Stimulated activated CD4-positive, alpha-beta T cell treated with anti-CD3 and anti-CD28 coated beads, TNF-alpha, amount 100 ng/mL, for 1 hour (primary cell): ENCODE results near the gene ATP8A2.
"Not testable (repeated sequence)": the region's sequence is repeated elsewhere in the genome, so short reads cannot be mapped to it uniquely, and the experiment has no call there.

ENCODE experiments used
- DNase-seq, 3 donors: peaks; one replicate each; pipeline ENCODE4 v3.0.0-alpha.2; 2020; ENCODE audit warnings: low read depth in 3 of 3, low spot score in 1 of 3

ATP8A2 gene

GRCh38 chr13:25761041-25761440, 389.3 kb downstream of the ATP8A2 start:
- DNase-seq: no peak

DNA sequence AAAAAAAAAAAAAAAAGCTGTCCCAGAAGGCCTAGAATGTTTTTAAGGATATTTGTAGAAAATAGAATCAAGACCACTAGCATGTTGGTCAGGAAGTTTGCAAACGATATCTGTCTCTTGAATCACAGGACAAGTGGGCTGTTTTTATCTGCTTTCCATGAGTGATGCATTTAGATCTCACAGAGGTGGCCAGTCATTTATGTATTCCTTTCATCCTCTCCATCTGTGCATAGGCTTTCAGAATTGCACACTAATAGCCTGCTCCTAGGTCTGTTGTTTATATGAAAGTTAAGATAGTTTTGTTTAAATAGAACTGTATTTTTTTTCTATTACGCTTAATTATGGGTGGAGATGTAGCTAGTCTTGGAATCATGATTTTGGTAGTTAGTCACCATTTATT, 390.5 kb downstream of the ATP8A2 start:
- DNase-seq: no peak

DNA sequence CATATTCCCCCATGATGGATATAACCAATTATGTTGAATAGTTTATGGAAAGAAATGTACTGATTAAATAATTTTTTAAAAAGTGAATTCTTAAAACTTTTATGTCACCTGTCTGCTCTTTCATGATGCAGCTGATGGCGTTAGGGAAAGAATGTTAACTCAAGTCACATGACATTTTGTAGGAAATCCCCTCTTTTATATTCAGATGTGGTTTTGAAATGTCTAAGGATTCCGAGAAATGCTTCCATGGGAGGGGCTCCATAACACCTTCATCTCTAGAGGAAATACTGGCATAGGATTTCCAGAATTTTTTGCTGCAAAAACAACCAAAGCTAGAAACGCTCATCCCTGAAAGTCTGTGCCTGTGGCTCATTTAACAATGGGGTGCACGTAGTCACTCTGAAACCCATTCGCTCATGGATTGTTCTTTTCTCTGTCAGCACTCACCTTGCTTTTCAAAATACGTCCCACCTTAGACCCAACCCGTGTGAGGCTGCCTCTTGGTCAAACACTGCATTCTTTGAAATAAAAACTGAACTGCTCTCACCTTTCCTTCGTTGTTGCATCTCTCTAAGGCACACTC, 391.1 kb downstream of the ATP8A2 start:
- no peak for DNase-seq

GRCh38 chr13:25764378-25764777, 392.6 kb downstream of the ATP8A2 start:
- DNase-seq: no peak

DNA sequence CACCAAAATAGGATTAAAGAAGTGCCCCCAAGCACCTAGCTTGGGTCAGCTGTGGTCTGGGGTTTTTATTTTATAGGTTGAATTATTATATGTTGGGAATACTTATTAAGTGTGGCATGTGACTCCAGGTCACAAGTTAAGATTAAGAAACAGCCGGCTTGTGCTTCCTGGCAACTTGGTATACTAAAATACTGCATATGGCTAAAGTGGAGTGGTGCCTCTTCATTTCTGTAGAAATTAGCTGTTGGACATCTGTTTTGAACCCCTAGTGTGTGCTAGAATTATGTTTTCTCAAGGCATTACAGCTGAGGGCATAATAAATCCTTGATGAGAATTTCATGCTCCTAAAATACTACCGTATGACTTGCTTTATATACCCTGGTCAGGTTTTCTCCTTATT, 393.5 kb downstream of the ATP8A2 start:
- no peak for DNase-seq

GRCh38 chr13:25766576-25766975, 394.8 kb downstream of the ATP8A2 start:
- no peak for DNase-seq

GRCh38 chr13:25766991-25767390, 395.2 kb downstream of the ATP8A2 start:
- no peak for DNase-seq

DNA sequence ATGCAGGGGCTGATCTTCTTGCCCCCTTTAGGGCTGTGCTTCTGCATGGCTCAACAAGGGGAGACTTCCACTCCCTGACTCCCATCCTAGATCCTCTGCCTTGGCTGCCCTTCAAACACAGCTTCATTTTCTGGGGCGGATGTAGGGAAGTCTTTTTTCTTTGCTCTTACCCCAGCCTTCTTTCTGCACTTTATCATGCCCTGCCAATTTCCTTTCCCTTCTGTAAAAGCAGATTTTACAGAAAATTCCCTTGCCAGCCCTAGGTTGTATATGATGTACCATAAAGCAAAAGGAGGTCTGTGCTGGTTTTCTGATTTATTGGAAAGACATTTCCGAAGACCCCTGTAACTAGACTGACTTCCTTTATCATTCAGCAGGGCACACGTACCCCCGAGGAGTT, 396.6 kb downstream of the ATP8A2 start:
- no peak for DNase-seq

- no peak for DNase-seq
Measured at GRCh38 chr13:25768838-25769237, 397.1 kb downstream of the ATP8A2 start.

DNA sequence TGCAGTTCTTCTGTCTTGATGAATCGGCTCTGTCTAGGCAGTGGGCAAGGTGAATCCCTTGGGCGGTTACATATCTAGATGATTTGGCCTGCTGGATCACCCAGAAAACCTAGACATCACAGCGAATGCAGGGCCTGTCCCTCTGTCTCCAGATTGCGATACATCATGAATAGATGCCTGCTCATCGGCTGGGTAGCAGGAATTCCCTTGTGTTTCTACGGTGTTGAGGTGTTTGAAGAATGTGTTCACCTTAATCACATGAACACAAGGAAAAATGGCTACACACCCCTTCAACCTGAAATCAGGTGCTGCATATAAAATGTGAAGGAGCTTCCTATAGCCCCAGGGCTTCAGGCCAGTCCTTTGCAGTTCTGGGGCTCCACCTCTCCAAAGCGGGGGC, 398.8 kb downstream of the ATP8A2 start:
- no peak for DNase-seq

DNA sequence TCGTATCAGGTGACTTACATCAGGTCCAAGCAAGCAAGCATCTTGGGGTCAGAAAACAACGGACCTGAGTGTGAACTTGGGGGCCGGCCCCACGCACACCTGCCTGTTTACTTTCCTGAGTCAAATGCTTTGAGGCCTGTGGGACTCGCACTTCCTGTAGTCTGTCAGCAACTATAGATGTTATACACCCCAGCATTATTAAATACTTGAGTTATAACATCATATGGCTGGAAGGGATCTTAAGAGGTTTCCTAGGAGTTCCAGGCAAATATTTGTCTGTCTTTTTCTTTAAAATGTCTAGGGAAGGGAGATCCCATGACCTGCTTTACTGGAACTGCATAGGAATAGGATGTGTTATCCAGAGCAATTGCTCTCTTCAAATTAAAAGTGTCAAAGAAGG, 399.4 kb downstream of the ATP8A2 start:
- DNase-seq: no peak

GRCh38 chr13:25771641-25772478, 400.1 kb downstream of the ATP8A2 start:
- no peak for DNase-seq

DNA sequence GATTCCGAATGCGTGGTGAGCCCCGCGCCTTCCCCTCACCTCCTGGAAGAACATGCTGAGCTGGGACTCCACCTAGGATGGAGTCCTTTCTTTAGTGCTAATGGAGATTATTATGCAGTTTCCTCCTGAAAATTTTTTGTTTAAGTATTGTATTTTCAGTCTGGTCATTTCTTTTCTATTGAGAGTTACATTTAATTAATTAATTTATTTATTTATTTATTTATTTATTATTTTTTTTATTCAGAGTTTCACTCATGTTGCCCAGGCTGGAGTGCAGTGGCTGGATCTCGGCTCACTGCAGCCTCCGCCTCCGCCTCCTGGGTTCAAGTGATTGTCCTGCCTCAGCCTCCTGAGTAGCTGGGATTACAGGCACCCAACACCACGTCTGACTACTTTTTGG, 400.8 kb downstream of the ATP8A2 start:
- DNase-seq: not testable (repeated sequence)

- DNase-seq: not testable (repeated sequence)
Measured at GRCh38 chr13:25774056-25774455, 402.3 kb downstream of the ATP8A2 start.

GRCh38 chr13:25775275-25775674, 403.5 kb downstream of the ATP8A2 start:
- DNase-seq: no peak

GRCh38 chr13:25775986-25776385, 404.2 kb downstream of the ATP8A2 start:
- no peak for DNase-seq

DNA sequence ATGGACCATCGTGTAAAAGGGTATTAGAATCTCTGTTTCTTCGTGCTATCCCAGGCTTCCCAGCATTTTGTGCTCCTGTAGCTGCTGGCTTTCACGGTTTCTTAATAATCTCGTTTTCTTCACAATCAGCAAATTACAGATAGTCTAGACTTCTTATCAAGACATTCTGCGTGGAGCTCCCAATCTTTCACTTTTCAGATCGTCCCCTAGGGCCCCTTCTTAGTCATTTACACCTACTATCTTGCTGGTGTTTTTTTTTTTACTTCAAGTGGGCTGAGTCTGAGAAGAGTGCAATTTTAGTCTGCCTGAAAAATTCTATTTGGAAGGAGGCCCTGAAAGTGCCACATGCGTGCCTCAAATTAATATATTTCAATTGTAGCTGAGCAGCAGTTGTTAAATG, 404.9 kb downstream of the ATP8A2 start:
- no peak for DNase-seq

- no peak for DNase-seq
Measured at GRCh38 chr13:25777509-25777908, 405.7 kb downstream of the ATP8A2 start.

DNA sequence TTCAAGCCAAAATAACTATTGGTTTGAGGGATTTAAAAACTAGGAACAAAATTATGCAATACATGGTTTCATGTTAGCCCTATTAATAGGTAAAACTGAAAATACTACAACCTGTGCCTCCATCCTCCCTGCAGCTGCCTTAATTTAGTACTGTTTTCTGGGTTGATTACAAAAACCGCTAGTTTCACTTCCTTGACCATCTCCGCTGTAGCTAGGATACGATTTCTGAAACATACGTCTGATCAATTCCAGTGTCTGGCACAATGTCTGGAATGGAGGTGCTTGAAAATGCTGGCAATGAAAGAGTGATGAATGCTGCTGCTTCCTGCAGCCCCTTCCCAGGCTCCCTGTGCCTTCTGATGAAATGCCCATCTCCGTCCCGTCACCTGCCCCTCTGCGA, 406.6 kb downstream of the ATP8A2 start:
- no peak for DNase-seq

DNA sequence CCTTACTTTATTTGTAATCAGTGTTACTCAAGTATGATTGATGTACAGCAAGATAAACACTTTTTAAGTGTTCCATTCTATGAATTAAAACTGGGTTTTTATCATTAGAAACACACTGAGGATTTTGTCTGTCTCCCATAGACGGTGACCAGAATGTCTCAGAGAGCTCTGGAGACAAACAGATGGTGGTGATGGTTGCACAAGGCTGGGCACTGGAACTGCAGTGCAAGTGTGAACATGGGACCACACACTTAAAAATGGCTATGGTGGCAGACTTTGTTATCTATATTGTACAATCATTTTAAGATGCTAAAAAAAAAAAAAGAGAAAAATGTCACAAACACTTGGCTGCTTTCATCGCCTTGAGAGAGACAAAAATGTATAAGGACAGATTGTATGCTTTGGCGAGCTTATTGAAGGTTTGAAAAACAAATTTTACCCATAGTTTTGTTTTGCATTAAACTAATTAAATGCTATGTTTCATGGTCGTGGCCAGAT, 407.1 kb downstream of the ATP8A2 start:
- no peak for DNase-seq

GRCh38 chr13:25783076-25783475, 411.3 kb downstream of the ATP8A2 start:
- DNase-seq: no peak

- DNase-seq: no peak
Measured at GRCh38 chr13:25783601-25784024, 411.8 kb downstream of the ATP8A2 start.

GRCh38 chr13:25784119-25784518, 412.3 kb downstream of the ATP8A2 start:
- no peak for DNase-seq
